ENCODE results near the gene IFIT2.
"Not testable (repeated sequence)": the region's sequence is repeated elsewhere in the genome, so short reads cannot be mapped to it uniquely, and the experiment has no call there.

IFIT2 gene

GRCh38 chr10:89343089-89343767, 41.4 kb downstream of the IFIT2 start:
- DNase-seq = no peak

GRCh38 chr10:89344156-89344555, 42.3 kb downstream of the IFIT2 start:
- no peak for DNase-seq

- DNase-seq = no peak
Measured at GRCh38 chr10:89345367-89346000, 43.6 kb downstream of the IFIT2 start.

- DNase-seq = no peak
Measured at GRCh38 chr10:89346405-89347254, 44.8 kb downstream of the IFIT2 start.

- no peak for DNase-seq
Measured at GRCh38 chr10:89347701-89348457, 46.0 kb downstream of the IFIT2 start.

- DNase-seq = no peak
Measured at GRCh38 chr10:89348481-89348880, 46.6 kb downstream of the IFIT2 start.

GRCh38 chr10:89348975-89349374, 47.1 kb downstream of the IFIT2 start:
- DNase-seq = no peak

GRCh38 chr10:89350631-89351315, 48.9 kb downstream of the IFIT2 start:
- not testable (repeated sequence) for DNase-seq

- no peak for DNase-seq
Measured at GRCh38 chr10:89351412-89351779, 49.5 kb downstream of the IFIT2 start.

GRCh38 chr10:89351780-89352597, 50.1 kb downstream of the IFIT2 start:
- no peak for DNase-seq

GRCh38 chr10:89352802-89353201, 51.0 kb downstream of the IFIT2 start:
- DNase-seq = no peak

GRCh38 chr10:89355394-89355931, 53.6 kb downstream of the IFIT2 start:
- no peak for DNase-seq

- DNase-seq = no peak
Measured at GRCh38 chr10:89357096-89357495, 55.2 kb downstream of the IFIT2 start.

GRCh38 chr10:89357975-89358374, 56.1 kb downstream of the IFIT2 start:
- no peak for DNase-seq

Data from retina (tissue), 1 donor.